HepG2 (cell line): ENCODE measurements around the gene ACER3. TPM values are rescaled to one million over a fixed set of nuclear protein-coding genes. Genes with fewer than 3 reads are reported as not detected.

Source experiments
- ATAC-seq: fragments of 200-7000 bp; cut with Tn5 transposase; 3 replicates; pipeline ENCODE4 v1.9.1; 2020; ENCODE audit warnings: mild to moderate bottlenecking, moderate library complexity
- BruUV-seq: library from RNA; stranded (reverse); fragments of 400-500 nt; replicated peaks from 2 replicates; lab custom pipeline; 2021; lab: Mats Ljungman, UMichigan
- CTCF ChIA-PET: fragments of 300-600 bp; formaldehyde crosslinking; extraction: SDS; loops from one replicate; lab custom pipeline; 2021; ENCODE audit warnings: low total read pairs, inconsistent platforms, low intra/inter-chr PET ratio; lab: Yijun Ruan, JAX
- POLR2A ChIA-PET: fragments of 350-600 bp; sonication (Branson Sonifier 250); formaldehyde crosslinking; loops from one replicate; lab custom pipeline; 2020; ENCODE audit warnings: antibody characterized with exemption, inconsistent platforms; lab: Yijun Ruan, JAX
- DNase-seq: peaks from one replicate; pipeline ENCODE4 v3.0.0-alpha.2; 2015; ENCODE audit warnings: low spot score
- FAIRE-seq: peaks from 3 replicates; lab custom pipeline; 2011; peaks lifted over from hg19 to GRCh38; lab: Jason Lieb, UNC
- H2AFZ ChIP-seq: one replicate; pipeline ENCODE4 v1.6.1; 2011; ENCODE audit warnings: low read length, inconsistent platforms
- H3K27ac ChIP-seq: fragments of 300-600 bp; 3 replicates; pipeline ENCODE4 v1.8.0; 2011; ENCODE audit warnings: mixed run types, mild to moderate bottlenecking, mixed read lengths, low read length, inconsistent platforms; ENCODE audit not compliant: insufficient read depth; ENCODE audit errors: extremely low read length
- H3K27me3 ChIP-seq, 2 experiments: fragments of 200-600 bp in 1 of 2; 2 replicates in 1 of 2; 3 replicates in 1 of 2; pipeline versions ENCODE4 v1.6.0 to v1.8.0; 2011; ENCODE audit warnings: low read length in 2 of 2, mild to moderate bottlenecking in 2 of 2, moderate library complexity in 2 of 2, inconsistent platforms in 1 of 2; ENCODE audit not compliant: insufficient read depth in 2 of 2, control insufficient read depth in 1 of 2
- H3K36me3 ChIP-seq, 2 experiments: fragments of 200-600 bp in 1 of 2; replicated peaks in 1 of 2; 2 replicates in 1 of 2; 3 replicates in 1 of 2; pipeline versions ENCODE4 v1.5.1 to v1.8.0; 2011; ENCODE audit warnings: low read length in 2 of 2, inconsistent platforms in 1 of 2; ENCODE audit not compliant: insufficient read depth in 2 of 2, control insufficient read depth in 1 of 2
- H3K4me1 ChIP-seq: 2 replicates; pipeline ENCODE4 v1.5.1; 2012; ENCODE audit warnings: low read length, inconsistent platforms; ENCODE audit not compliant: insufficient read depth
- H3K4me2 ChIP-seq: 2 replicates; pipeline ENCODE4 v1.6.0; 2011; ENCODE audit warnings: low read depth, low read length, inconsistent platforms
- H3K4me3 ChIP-seq, 3 experiments: fragments of 200-600 bp in 1 of 3; sonication (generic), shearing (Covaris generic) in 1 of 3; replicated peaks in 1 of 3; 2 replicates each; pipeline ENCODE4 v1.5.1; 2011 to 2016; ENCODE audit warnings: low read length in 3 of 3, inconsistent platforms in 2 of 3, low read depth in 2 of 3, mild to moderate bottlenecking in 2 of 3, control low read depth in 1 of 3, mixed read lengths in 1 of 3; ENCODE audit not compliant: insufficient read depth in 1 of 3
- H3K79me2 ChIP-seq: one replicate; pipeline ENCODE4 v1.6.1; 2011; ENCODE audit warnings: low read length, inconsistent platforms; ENCODE audit not compliant: insufficient read depth
- H3K9ac ChIP-seq: 2 replicates; pipeline ENCODE4 v1.6.0; 2011; ENCODE audit warnings: mild to moderate bottlenecking, low read depth, low read length, inconsistent platforms; ENCODE audit not compliant: insufficient read depth
- H3K9me3 ChIP-seq: 2 replicates; pipeline ENCODE4 v1.5.1; 2012; ENCODE audit warnings: mild to moderate bottlenecking, low read length
- H4K20me1 ChIP-seq: 2 replicates; pipeline ENCODE4 v1.6.0; 2011; ENCODE audit warnings: inconsistent platforms, mild to moderate bottlenecking, low read length, moderate library complexity; ENCODE audit not compliant: insufficient read depth
- BHLHE40 ChIP-seq: IDR thresholded peaks from 2 replicates; pipeline ENCODE4 v1.6.1; 2011; ENCODE audit warnings: low read length, improper control_type of control experiment
- CC2D1A ChIP-seq: sonication (generic); formaldehyde crosslinking; IDR thresholded peaks from 2 replicates; pipeline ENCODE4 v1.8.1; 2023; ENCODE audit warnings: mild to moderate bottlenecking, missing genetic modification reagents
- DNMT1 ChIP-seq: sonication (generic); formaldehyde crosslinking; IDR thresholded peaks from 2 replicates; pipeline ENCODE4 v1.5.1; 2020; ENCODE audit warnings: mild to moderate bottlenecking, missing genetic modification reagents
- ERF ChIP-seq: IDR thresholded peaks from 2 replicates; pipeline ENCODE4 v1.6.1; 2018; ENCODE audit warnings: missing biosample characterization, missing genetic modification reagents
- KDM4B ChIP-seq: sonication (generic); formaldehyde crosslinking; IDR thresholded peaks from 2 replicates; pipeline ENCODE4 v1.4.0; 2020; ENCODE audit warnings: missing genetic modification reagents
- REL ChIP-seq: sonication (generic); formaldehyde crosslinking; conservative IDR thresholded peaks from 2 replicates; pipeline ENCODE4 v1.8.0; 2022; ENCODE audit warnings: mild to moderate bottlenecking, missing genetic modification reagents, moderate library complexity
- RXRA ChIP-seq: sonication (generic); formaldehyde crosslinking; IDR thresholded peaks from 2 replicates; pipeline ENCODE4 v1.5.1; 2020; ENCODE audit warnings: missing genetic modification reagents
- TMF1 ChIP-seq: sonication (generic); formaldehyde crosslinking; IDR thresholded peaks from 2 replicates; pipeline ENCODE4 v1.8.1; 2022; ENCODE audit warnings: low read depth, missing genetic modification reagents
- ZFP36L2 ChIP-seq: sonication (generic); formaldehyde crosslinking; IDR thresholded peaks from 2 replicates; pipeline ENCODE4 v1.4.0; 2020; ENCODE audit warnings: missing genetic modification reagents
- ZNF12 ChIP-seq: sonication (generic); formaldehyde crosslinking; IDR thresholded peaks from 2 replicates; pipeline ENCODE4 v1.5.0; 2020; ENCODE audit warnings: missing genetic modification reagents
- ZNF350 ChIP-seq: sonication (generic); formaldehyde crosslinking; IDR thresholded peaks from 2 replicates; pipeline ENCODE4 v1.4.0; 2020; ENCODE audit warnings: mild to moderate bottlenecking, low read depth, missing genetic modification reagents, borderline replicate concordance
- ZNF432 ChIP-seq: sonication (generic); formaldehyde crosslinking; IDR thresholded peaks from 2 replicates; pipeline ENCODE4 v1.5.0; 2020; ENCODE audit warnings: missing genetic modification reagents, mild to moderate bottlenecking, borderline replicate concordance
- ZNF691 ChIP-seq: sonication (generic); formaldehyde crosslinking; IDR thresholded peaks from 2 replicates; pipeline ENCODE4 v1.4.0; 2020; ENCODE audit warnings: missing genetic modification reagents, low read depth, mild to moderate bottlenecking, borderline replicate concordance
- ZNF781 ChIP-seq: sonication (generic); formaldehyde crosslinking; IDR thresholded peaks from 2 replicates; pipeline ENCODE4 v1.5.1; 2020; ENCODE audit warnings: borderline replicate concordance, mild to moderate bottlenecking, missing genetic modification reagents; ENCODE audit errors: not compliant biosample characterization
- WGBS: methylation state at CpG from one replicate; pipeline ENCODE4 v1.1.6; 2017; ENCODE audit warnings: low lambda C conversion rate; 5-methylcytosine and 5-hydroxymethylcytosine counted together
- in situ Hi-C: cut with HindIII; loops from 2 replicates; pipeline ENCODE4 v1.10.0; 2017; ENCODE audit warnings: low pct_unique_long_range_greater_than_20kb; ENCODE audit not compliant: extremely low pct_ligation_motif_present
- intact Hi-C: fragments of 100-400 bp; cut with micrococcal nuclease; formaldehyde crosslinking; loops from one replicate; pipeline ENCODE4 v1.10.0; 2022; ENCODE audit not compliant: unreplicated experiment
- polyA plus RNA-seq, 8 experiments: library from polyadenylated mRNA; depleted of rRNA in 3 of 8; stranded (reverse) in 7 of 8; unstranded in 1 of 8; fragments of >200 nt; fragmentation: Illumina TruSeq in 4 of 8; extraction: Trizol in 4 of 8; gene quantifications; 2 replicates each; pipeline versions ENCODE4 v1.2.1 to v1.2.3, GENCODE V29; 2011 to 2016; ENCODE audit warnings: low read depth in 4 of 8, missing spikeins in 1 of 8, mixed read lengths in 1 of 8; ENCODE audit not compliant: insufficient read depth in 1 of 8
- total RNA-seq, 5 experiments: library from RNA; depleted of rRNA; stranded (reverse); fragments of >200 nt; fragmentation: Illumina TruSeq; extraction: Trizol; gene quantifications; 2 replicates each; pipeline ENCODE4 v1.2.3, GENCODE V29; 2016; ENCODE audit warnings: low read depth in 1 of 5
- TF ChIP-seq, protein P1 (sequence below): sonication (generic); formaldehyde crosslinking; IDR thresholded peaks from 2 replicates; pipeline ENCODE4 v1.4.0; 2020; ENCODE audit warnings: missing genetic modification reagents, mild to moderate bottlenecking, borderline replicate concordance
- TF ChIP-seq, protein P2 (sequence below): sonication (generic); formaldehyde crosslinking; IDR thresholded peaks from 2 replicates; pipeline ENCODE4 v1.8.0; 2022; ENCODE audit warnings: mild to moderate bottlenecking, missing genetic modification reagents, borderline replicate concordance
- TF ChIP-seq, protein P3 (sequence below): fragments of 450-650 bp; IDR thresholded peaks from 2 replicates; pipeline ENCODE4 v1.6.1; 2017; ENCODE audit warnings: mild to moderate bottlenecking

Gene ACER3
- total and polyA plus RNA-seq, 2 of the 13 experiments (the other 11 are each of a cell fraction or from before 2014, with no cell fraction given), result 6.0 to 9.8 TPM

DNA sequence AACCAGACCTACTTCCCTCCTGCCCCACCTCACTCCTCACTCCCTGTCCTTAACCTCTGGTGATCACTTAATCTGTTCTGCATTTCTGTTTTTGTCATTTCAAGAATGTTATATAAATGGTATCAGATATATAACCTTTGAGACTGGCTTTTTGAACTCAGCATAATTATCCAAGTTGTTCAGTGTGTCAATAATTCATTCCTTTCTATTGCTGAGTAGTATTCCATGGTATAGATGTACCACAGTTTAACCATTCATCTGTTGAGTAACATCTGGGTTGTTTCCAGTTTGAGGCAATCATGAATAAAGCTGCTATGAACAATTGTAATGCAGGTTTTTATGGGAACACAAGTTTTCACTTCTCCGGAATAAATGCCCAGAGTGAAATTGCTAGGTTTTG, 138.9 kb downstream of the ACER3 start (continued):
- TF ChIP-seq, protein P1, sequence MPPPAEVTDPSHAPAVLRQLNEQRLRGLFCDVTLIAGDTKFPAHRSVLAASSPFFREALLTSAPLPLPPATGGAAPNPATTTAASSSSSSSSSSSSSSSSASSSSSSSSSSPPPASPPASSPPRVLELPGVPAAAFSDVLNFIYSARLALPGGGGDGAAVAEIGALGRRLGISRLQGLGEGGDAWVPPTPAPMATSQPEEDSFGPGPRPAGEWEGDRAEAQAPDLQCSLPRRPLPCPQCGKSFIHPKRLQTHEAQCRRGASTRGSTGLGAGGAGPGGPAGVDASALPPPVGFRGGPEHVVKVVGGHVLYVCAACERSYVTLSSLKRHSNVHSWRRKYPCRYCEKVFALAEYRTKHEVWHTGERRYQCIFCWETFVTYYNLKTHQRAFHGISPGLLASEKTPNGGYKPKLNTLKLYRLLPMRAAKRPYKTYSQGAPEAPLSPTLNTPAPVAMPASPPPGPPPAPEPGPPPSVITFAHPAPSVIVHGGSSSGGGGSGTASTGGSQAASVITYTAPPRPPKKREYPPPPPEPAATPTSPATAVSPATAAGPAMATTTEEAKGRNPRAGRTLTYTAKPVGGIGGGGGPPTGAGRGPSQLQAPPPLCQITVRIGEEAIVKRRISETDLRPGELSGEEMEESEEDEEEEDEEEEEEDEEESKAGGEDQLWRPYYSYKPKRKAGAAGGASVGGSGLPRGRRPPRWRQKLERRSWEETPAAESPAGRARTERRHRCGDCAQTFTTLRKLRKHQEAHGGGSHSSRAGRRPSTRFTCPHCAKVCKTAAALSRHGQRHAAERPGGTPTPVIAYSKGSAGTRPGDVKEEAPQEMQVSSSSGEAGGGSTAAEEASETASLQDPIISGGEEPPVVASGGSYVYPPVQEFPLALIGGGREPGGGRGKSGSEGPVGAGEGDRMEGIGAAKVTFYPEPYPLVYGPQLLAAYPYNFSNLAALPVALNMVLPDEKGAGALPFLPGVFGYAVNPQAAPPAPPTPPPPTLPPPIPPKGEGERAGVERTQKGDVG, result no peak
- no peak for TF ChIP-seq RXRA (CRISPR knock-in tag)
- no peak for TF ChIP-seq ZNF781 (CRISPR knock-in tag)
- no peak for TF ChIP-seq CC2D1A (CRISPR knock-in tag)
- no peak for TF ChIP-seq KDM4B
- TF ChIP-seq ZNF691 (CRISPR knock-in tag), result no peak
- TF ChIP-seq ERF (CRISPR knock-in tag), result no peak
- no peak for TF ChIP-seq ZNF350 (CRISPR knock-in tag)
- no peak for TF ChIP-seq ZNF12

DNA sequence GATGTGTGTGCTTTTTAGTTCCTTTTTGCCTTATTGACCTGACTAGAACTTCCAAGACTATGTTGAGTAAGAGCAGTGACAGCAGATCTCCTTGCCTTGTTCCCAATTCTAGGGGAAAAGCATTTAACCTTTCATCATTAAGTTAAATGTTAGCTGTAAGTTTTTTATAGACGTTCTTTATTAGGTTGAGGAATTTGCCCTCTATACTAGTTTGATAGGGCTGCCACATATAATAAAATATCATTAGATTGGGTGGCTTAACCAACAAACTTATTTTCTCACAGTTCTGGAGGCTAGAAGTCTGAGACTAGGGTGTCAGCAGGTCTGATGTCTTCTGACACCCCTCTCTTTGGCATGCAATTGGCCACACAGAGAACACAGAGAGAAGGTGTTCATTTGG, 140.9 kb downstream of the ACER3 start:
- no peaks in the 10 kb centered on the region for H4K20me1 ChIP-seq
- no peaks in the 10 kb centered on the region for H3K36me3 ChIP-seq
- FAIRE-seq, result no peak
- no peak overlapping the region for H3K9ac ChIP-seq
- POLR2A ChIA-PET, result no interaction called here
- H3K4me2 ChIP-seq, result no peak overlapping the region
- no peak for ATAC-seq
- no peaks in the 10 kb centered on the region for H3K9me3 ChIP-seq
- intact Hi-C loops (no loop called here), in situ Hi-C loops (no loop called here)
- 88% methylated on average over 1 of the region's 1 CpG for WGBS
- no peak for DNase-seq
- no peak overlapping the region for H3K27ac ChIP-seq
- no peak overlapping the region for H3K4me3 ChIP-seq
- BruUV-seq, result no TSS peak
- H2AFZ ChIP-seq, result no peak overlapping the region
- H3K27me3 ChIP-seq, result no peaks in the 10 kb centered on the region
- CTCF ChIA-PET, result no interaction called here
- H3K79me2 ChIP-seq, result no peaks in the 10 kb centered on the region
- no peaks in the 10 kb centered on the region for H3K4me1 ChIP-seq
- TF ChIP-seq REL (CRISPR knock-in tag) (no peak), ZFP36L2 (CRISPR knock-in tag) (no peak), ZNF432 (CRISPR knock-in tag) (no peak), BHLHE40 (no peak), TMF1 (CRISPR knock-in tag) (no peak), DNMT1 (CRISPR knock-in tag) (no peak)
- TF ChIP-seq, protein P2, sequence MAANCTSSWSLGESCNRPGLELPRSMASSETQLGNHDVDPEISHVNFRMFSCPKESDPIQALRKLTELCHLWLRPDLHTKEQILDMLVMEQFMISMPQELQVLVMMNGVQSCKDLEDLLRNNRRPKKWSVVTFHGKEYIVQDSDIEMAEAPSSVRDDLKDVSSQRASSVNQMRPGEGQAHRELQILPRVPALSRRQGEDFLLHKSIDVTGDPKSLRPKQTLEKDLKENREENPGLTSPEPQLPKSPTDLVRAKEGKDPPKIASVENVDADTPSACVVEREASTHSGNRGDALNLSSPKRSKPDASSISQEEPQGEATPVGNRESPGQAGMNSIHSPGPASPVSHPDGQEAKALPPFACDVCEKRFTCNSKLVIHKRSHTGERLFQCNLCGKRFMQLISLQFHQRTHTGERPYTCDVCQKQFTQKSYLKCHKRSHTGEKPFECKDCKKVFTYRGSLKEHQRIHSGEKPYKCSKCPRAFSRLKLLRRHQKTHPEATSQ (CRISPR knock-in tag), result no peak
- TF ChIP-seq, protein P3, sequence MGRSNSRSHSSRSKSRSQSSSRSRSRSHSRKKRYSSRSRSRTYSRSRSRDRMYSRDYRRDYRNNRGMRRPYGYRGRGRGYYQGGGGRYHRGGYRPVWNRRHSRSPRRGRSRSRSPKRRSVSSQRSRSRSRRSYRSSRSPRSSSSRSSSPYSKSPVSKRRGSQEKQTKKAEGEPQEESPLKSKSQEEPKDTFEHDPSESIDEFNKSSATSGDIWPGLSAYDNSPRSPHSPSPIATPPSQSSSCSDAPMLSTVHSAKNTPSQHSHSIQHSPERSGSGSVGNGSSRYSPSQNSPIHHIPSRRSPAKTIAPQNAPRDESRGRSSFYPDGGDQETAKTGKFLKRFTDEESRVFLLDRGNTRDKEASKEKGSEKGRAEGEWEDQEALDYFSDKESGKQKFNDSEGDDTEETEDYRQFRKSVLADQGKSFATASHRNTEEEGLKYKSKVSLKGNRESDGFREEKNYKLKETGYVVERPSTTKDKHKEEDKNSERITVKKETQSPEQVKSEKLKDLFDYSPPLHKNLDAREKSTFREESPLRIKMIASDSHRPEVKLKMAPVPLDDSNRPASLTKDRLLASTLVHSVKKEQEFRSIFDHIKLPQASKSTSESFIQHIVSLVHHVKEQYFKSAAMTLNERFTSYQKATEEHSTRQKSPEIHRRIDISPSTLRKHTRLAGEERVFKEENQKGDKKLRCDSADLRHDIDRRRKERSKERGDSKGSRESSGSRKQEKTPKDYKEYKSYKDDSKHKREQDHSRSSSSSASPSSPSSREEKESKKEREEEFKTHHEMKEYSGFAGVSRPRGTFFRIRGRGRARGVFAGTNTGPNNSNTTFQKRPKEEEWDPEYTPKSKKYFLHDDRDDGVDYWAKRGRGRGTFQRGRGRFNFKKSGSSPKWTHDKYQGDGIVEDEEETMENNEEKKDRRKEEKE, result no peak
